ENCODE measurements around the gene ADGRB3.
"Not testable (repeated sequence)": the region's sequence is repeated elsewhere in the genome, so short reads cannot be mapped to it uniquely, and the experiment has no call there.

ADGRB3 gene

GRCh38 chr6:68673255-68673654 lies 38.2 kb downstream of the ADGRB3 start:
- no peaks in the 10 kb centered on the region for H3K4me1 ChIP-seq (ENCODE audit: control insufficient read depth, insufficient read depth, low read length)
- H3K27ac ChIP-seq (ENCODE audit: low read depth, low read length): no peak overlapping the region
- no peak overlapping the region for H3K9ac ChIP-seq (ENCODE audit: low read length)
- H3K27me3 ChIP-seq (ENCODE audit: control insufficient read depth, insufficient read depth, low read length): no peaks in the 10 kb centered on the region
- H3K4me3 ChIP-seq (ENCODE audit: low read depth, low read length): no peak overlapping the region
- no peaks in the 10 kb centered on the region for H3K9me3 ChIP-seq (ENCODE audit: control insufficient read depth, insufficient read depth, low read depth, low read length)
- H3K36me3 ChIP-seq (ENCODE audit: control insufficient read depth, insufficient read depth, low read length): no peaks in the 10 kb centered on the region

GRCh38 chr6:68675548-68675947 lies 40.5 kb downstream of the ADGRB3 start:
- Histone ChIP-seq H3K4me3 (ENCODE audit: low read depth, low read length) (no peak overlapping the region), H3K36me3 (ENCODE audit: control insufficient read depth, insufficient read depth, low read length) (no peaks in the 10 kb centered on the region), H3K27me3 (ENCODE audit: control insufficient read depth, insufficient read depth, low read length) (no peaks in the 10 kb centered on the region), H3K9me3 (ENCODE audit: control insufficient read depth, insufficient read depth, low read depth, low read length) (no peaks in the 10 kb centered on the region), H3K9ac (ENCODE audit: low read length) (no peak overlapping the region), H3K4me1 (ENCODE audit: control insufficient read depth, insufficient read depth, low read length) (no peaks in the 10 kb centered on the region), H3K27ac (ENCODE audit: low read depth, low read length) (no peak overlapping the region)

- not testable (repeated sequence) for H3K9me3 ChIP-seq (ENCODE audit: control insufficient read depth, insufficient read depth, low read depth, low read length); H3K27me3 ChIP-seq (ENCODE audit: control insufficient read depth, insufficient read depth, low read length); H3K4me1 ChIP-seq (ENCODE audit: control insufficient read depth, insufficient read depth, low read length); H3K4me3 ChIP-seq (ENCODE audit: low read depth, low read length); H3K9ac ChIP-seq (ENCODE audit: low read length); H3K36me3 ChIP-seq (ENCODE audit: control insufficient read depth, insufficient read depth, low read length); H3K27ac ChIP-seq (ENCODE audit: low read depth, low read length)
Observed at GRCh38 chr6:68676094-68676493, 41.0 kb downstream of the ADGRB3 start.

- H3K27me3 ChIP-seq (ENCODE audit: control insufficient read depth, insufficient read depth, low read length): no peaks in the 10 kb centered on the region
- H3K4me3 ChIP-seq (ENCODE audit: low read depth, low read length): no peak overlapping the region
- H3K36me3 ChIP-seq (ENCODE audit: control insufficient read depth, insufficient read depth, low read length): no peaks in the 10 kb centered on the region
- no peak overlapping the region for H3K9ac ChIP-seq (ENCODE audit: low read length)
- H3K9me3 ChIP-seq (ENCODE audit: control insufficient read depth, insufficient read depth, low read depth, low read length): no peaks in the 10 kb centered on the region
- no peak overlapping the region for H3K27ac ChIP-seq (ENCODE audit: low read depth, low read length)
- H3K4me1 ChIP-seq (ENCODE audit: control insufficient read depth, insufficient read depth, low read length): no peaks in the 10 kb centered on the region
Observed at GRCh38 chr6:68677058-68677457, 42.0 kb downstream of the ADGRB3 start.

- H3K4me3 ChIP-seq (ENCODE audit: low read depth, low read length): no peak overlapping the region
- no peaks in the 10 kb centered on the region for H3K4me1 ChIP-seq (ENCODE audit: control insufficient read depth, insufficient read depth, low read length)
- no peaks in the 10 kb centered on the region for H3K9me3 ChIP-seq (ENCODE audit: control insufficient read depth, insufficient read depth, low read depth, low read length)
- no peaks in the 10 kb centered on the region for H3K27me3 ChIP-seq (ENCODE audit: control insufficient read depth, insufficient read depth, low read length)
- no peak overlapping the region for H3K9ac ChIP-seq (ENCODE audit: low read length)
- H3K27ac ChIP-seq (ENCODE audit: low read depth, low read length): no peak overlapping the region
- H3K36me3 ChIP-seq (ENCODE audit: control insufficient read depth, insufficient read depth, low read length): no peaks in the 10 kb centered on the region
Observed at GRCh38 chr6:68679399-68679798, 44.3 kb downstream of the ADGRB3 start.

GRCh38 chr6:68680264-68680663 lies 45.2 kb downstream of the ADGRB3 start:
- Histone ChIP-seq H3K27me3 (ENCODE audit: control insufficient read depth, insufficient read depth, low read length) (no peaks in the 10 kb centered on the region), H3K4me1 (ENCODE audit: control insufficient read depth, insufficient read depth, low read length) (no peaks in the 10 kb centered on the region), H3K4me3 (ENCODE audit: low read depth, low read length) (no peak overlapping the region), H3K9ac (ENCODE audit: low read length) (no peak overlapping the region), H3K9me3 (ENCODE audit: control insufficient read depth, insufficient read depth, low read depth, low read length) (no peaks in the 10 kb centered on the region), H3K36me3 (ENCODE audit: control insufficient read depth, insufficient read depth, low read length) (no peaks in the 10 kb centered on the region), H3K27ac (ENCODE audit: low read depth, low read length) (no peak overlapping the region)

- no peak overlapping the region for H3K9ac ChIP-seq (ENCODE audit: low read length)
- H3K4me3 ChIP-seq (ENCODE audit: low read depth, low read length): no peak overlapping the region
- H3K4me1 ChIP-seq (ENCODE audit: control insufficient read depth, insufficient read depth, low read length): no peaks in the 10 kb centered on the region
- H3K27ac ChIP-seq (ENCODE audit: low read depth, low read length): no peak overlapping the region
- H3K36me3 ChIP-seq (ENCODE audit: control insufficient read depth, insufficient read depth, low read length): no peaks in the 10 kb centered on the region
- H3K9me3 ChIP-seq (ENCODE audit: control insufficient read depth, insufficient read depth, low read depth, low read length): no peaks in the 10 kb centered on the region
- no peaks in the 10 kb centered on the region for H3K27me3 ChIP-seq (ENCODE audit: control insufficient read depth, insufficient read depth, low read length)
Observed at GRCh38 chr6:68689910-68690309, 54.8 kb downstream of the ADGRB3 start.

- Histone ChIP-seq H3K9me3 (ENCODE audit: control insufficient read depth, insufficient read depth, low read depth, low read length) (no peaks in the 10 kb centered on the region), H3K4me3 (ENCODE audit: low read depth, low read length) (no peak overlapping the region), H3K36me3 (ENCODE audit: control insufficient read depth, insufficient read depth, low read length) (no peaks in the 10 kb centered on the region), H3K27me3 (ENCODE audit: control insufficient read depth, insufficient read depth, low read length) (no peaks in the 10 kb centered on the region), H3K9ac (ENCODE audit: low read length) (no peak overlapping the region), H3K27ac (ENCODE audit: low read depth, low read length) (0 out of 2 replicates have a peak overlapping the region, but pooled peaks have one; percentile 23), H3K4me1 (ENCODE audit: control insufficient read depth, insufficient read depth, low read length) (no peaks in the 10 kb centered on the region)
Observed at GRCh38 chr6:68691120-68691519, 56.0 kb downstream of the ADGRB3 start.

- Histone ChIP-seq H3K9me3 (ENCODE audit: control insufficient read depth, insufficient read depth, low read depth, low read length) (no peaks in the 10 kb centered on the region), H3K27ac (ENCODE audit: low read depth, low read length) (no peak overlapping the region)
Observed at GRCh38 chr6:68693271-68693670, 58.2 kb downstream of the ADGRB3 start.

GRCh38 chr6:68695403-68695802 lies 60.3 kb downstream of the ADGRB3 start:
- no peaks in the 10 kb centered on the region for H3K27me3 ChIP-seq (ENCODE audit: control insufficient read depth, insufficient read depth, low read length)
- H3K4me3 ChIP-seq (ENCODE audit: low read depth, low read length): no peak overlapping the region
- H3K27ac ChIP-seq (ENCODE audit: low read depth, low read length): no peak overlapping the region
- no peaks in the 10 kb centered on the region for H3K36me3 ChIP-seq (ENCODE audit: control insufficient read depth, insufficient read depth, low read length)
- H3K4me1 ChIP-seq (ENCODE audit: control insufficient read depth, insufficient read depth, low read length): no peaks in the 10 kb centered on the region
- H3K9ac ChIP-seq (ENCODE audit: low read length): no peak overlapping the region
- no peaks in the 10 kb centered on the region for H3K9me3 ChIP-seq (ENCODE audit: control insufficient read depth, insufficient read depth, low read depth, low read length)

More at GRCh38 chr6:68693271-68693670, 58.2 kb downstream of the ADGRB3 start:
- no peaks in the 10 kb centered on the region for H3K4me1 ChIP-seq (ENCODE audit: control insufficient read depth, insufficient read depth, low read length)
- no peak overlapping the region for H3K4me3 ChIP-seq (ENCODE audit: low read depth, low read length)
- H3K36me3 ChIP-seq (ENCODE audit: control insufficient read depth, insufficient read depth, low read length): no peaks in the 10 kb centered on the region
- H3K9ac ChIP-seq (ENCODE audit: low read length): no peak overlapping the region
- H3K27me3 ChIP-seq (ENCODE audit: control insufficient read depth, insufficient read depth, low read length): no peaks in the 10 kb centered on the region

GRCh38 chr6:68695838-68696237 lies 60.8 kb downstream of the ADGRB3 start:
- Histone ChIP-seq H3K9ac (ENCODE audit: low read length) (no peak overlapping the region), H3K36me3 (ENCODE audit: control insufficient read depth, insufficient read depth, low read length) (no peaks in the 10 kb centered on the region), H3K9me3 (ENCODE audit: control insufficient read depth, insufficient read depth, low read depth, low read length) (no peaks in the 10 kb centered on the region), H3K4me3 (ENCODE audit: low read depth, low read length) (no peak overlapping the region), H3K4me1 (ENCODE audit: control insufficient read depth, insufficient read depth, low read length) (no peaks in the 10 kb centered on the region), H3K27ac (ENCODE audit: low read depth, low read length) (no peak overlapping the region), H3K27me3 (ENCODE audit: control insufficient read depth, insufficient read depth, low read length) (no peaks in the 10 kb centered on the region)

GRCh38 chr6:68697394-68697793 lies 62.3 kb downstream of the ADGRB3 start:
- H3K36me3 ChIP-seq (ENCODE audit: control insufficient read depth, insufficient read depth, low read length): no peaks in the 10 kb centered on the region
- H3K4me3 ChIP-seq (ENCODE audit: low read depth, low read length): no peak overlapping the region
- no peak overlapping the region for H3K9ac ChIP-seq (ENCODE audit: low read length)
- no peaks in the 10 kb centered on the region for H3K4me1 ChIP-seq (ENCODE audit: control insufficient read depth, insufficient read depth, low read length)
- no peak overlapping the region for H3K27ac ChIP-seq (ENCODE audit: low read depth, low read length)
- no peaks in the 10 kb centered on the region for H3K27me3 ChIP-seq (ENCODE audit: control insufficient read depth, insufficient read depth, low read length)
- no peaks in the 10 kb centered on the region for H3K9me3 ChIP-seq (ENCODE audit: control insufficient read depth, insufficient read depth, low read depth, low read length)

All from HUES6 (cell line).